ENCODE results near the gene LRIT1.

Gene LRIT1

GRCh38 chr10:84248794-84249193 lies 7.4 kb upstream of the LRIT1 start:
- DNase-seq: no peak

GRCh38 chr10:84247496-84247895 lies 6.2 kb upstream of the LRIT1 start:
- no peak for DNase-seq

GRCh38 chr10:84244651-84245270 lies 3.4 kb upstream of the LRIT1 start, which contains the start of gene RGR:
Gene RGR (plus strand): TSS chr10:84245053. CDS start chr10:84245091, 38 bp downstream.
- DNase-seq: peak; percentile 85

GRCh38 chr10:84243759-84244158 lies 2.4 kb upstream of the LRIT1 start:
- DNase-seq: no peak

GRCh38 chr10:84238909-84239308 lies 2.4 kb downstream of the LRIT1 start:
- DNase-seq: no peak

- no peak for DNase-seq
These were observed 3.9 kb downstream of the LRIT1 start for GRCh38 chr10:84237199-84238051.

GRCh38 chr10:84236807-84237198 lies 4.5 kb downstream of the LRIT1 start:
- DNase-seq: no peak

GRCh38 chr10:84235096-84235495 lies 6.2 kb downstream of the LRIT1 start:
- no peak for DNase-seq

GRCh38 chr10:84234479-84234878 lies 6.9 kb downstream of the LRIT1 start:
- DNase-seq: no peak

- no peak for DNase-seq
These were observed 7.4 kb downstream of the LRIT1 start for GRCh38 chr10:84233940-84234339.

GRCh38 chr10:84232376-84232775 lies 9.0 kb downstream of the LRIT1 start:
- DNase-seq: no peak

GRCh38 chr10:84230359-84230758 lies 11.0 kb downstream of the LRIT1 start:
- no peak for DNase-seq

GRCh38 chr10:84227810-84228209 lies 13.5 kb downstream of the LRIT1 start:
- DNase-seq: no peak

- no peak for DNase-seq
These were observed 14.7 kb downstream of the LRIT1 start for GRCh38 chr10:84226616-84227015.

- no peak for DNase-seq
These were observed 15.7 kb downstream of the LRIT1 start, which contains the start of gene LRIT2 for GRCh38 chr10:84225427-84226173. Gene LRIT2 (minus strand): TSS chr10:84225544. CDS start chr10:84225520, 24 bp downstream.

- peak; percentile 26 for DNase-seq
These were observed 16.8 kb downstream of the LRIT1 start for GRCh38 chr10:84224411-84225028.

- DNase-seq: no peak
These were observed 19.4 kb downstream of the LRIT1 start for GRCh38 chr10:84221916-84222315.

- DNase-seq: no peak
These were observed 23.6 kb downstream of the LRIT1 start for GRCh38 chr10:84217746-84218145.

GRCh38 chr10:84216834-84217233 lies 24.5 kb downstream of the LRIT1 start:
- DNase-seq: no peak

- no peak for DNase-seq
These were observed 26.6 kb downstream of the LRIT1 start for GRCh38 chr10:84214612-84215235.

- DNase-seq: no peak
These were observed 27.2 kb downstream of the LRIT1 start for GRCh38 chr10:84214046-84214572.

GRCh38 chr10:84213076-84213475 lies 28.3 kb downstream of the LRIT1 start:
- no peak for DNase-seq

Data from right hindlimb (tissue), 1 donor.